ENCODE results near the gene KRTAP9-9. TPM values are rescaled to one million over a fixed set of nuclear protein-coding genes. Genes with fewer than 3 reads are reported as not detected.

The KRTAP9-9 gene
- total and polyA plus RNA-seq, 2 of the 8 experiments (the other 6 are each of a cell fraction or from before 2014, with no cell fraction given) = not detected

- Histone ChIP-seq H3K4me3 (ENCODE audit: extremely low read depth in 1 of 4, insufficient read depth in 2 of 4, low read depth in 3 of 4, low read length in 4 of 4) (no peak overlapping the region), H4K20me1 (replicated peaks in 1 of 2; ENCODE audit: control insufficient read depth in 1 of 2, insufficient read depth in 2 of 2, low read length in 2 of 2) (no peaks in the 10 kb centered on the region), H2BK120ac (replicated peaks; ENCODE audit: low read depth, low read length) (no peak overlapping the region), H3K23me2 (ENCODE audit: low read depth, low read length) (no peaks in the 10 kb centered on the region), H3K9me3 (ENCODE audit: insufficient read depth in 2 of 2, low read depth in 1 of 2, low read length in 1 of 2) (no peaks in the 10 kb centered on the region), H2BK15ac (ENCODE audit: low read length) (no peak overlapping the region), H3K56ac (replicated peaks; ENCODE audit: insufficient read length, low read depth, low read length) (no peak overlapping the region), H3K18ac (ENCODE audit: extremely low read depth, low read length) (no peak overlapping the region), H3K79me2 (ENCODE audit: control insufficient read depth in 1 of 2, insufficient read depth in 2 of 2, low read length in 2 of 2) (no peaks in the 10 kb centered on the region), H2AK5ac (ENCODE audit: low read depth, low read length) (no peak overlapping the region), H3K23ac (ENCODE audit: insufficient read length) (no peak overlapping the region), H3K79me1 (ENCODE audit: low read depth, low read length) (no peaks in the 10 kb centered on the region), H2AFZ (ENCODE audit: low read length) (no peak overlapping the region), H3K4ac (replicated peaks; ENCODE audit: insufficient read length, low read depth, low read length) (no peak overlapping the region), H3K14ac (ENCODE audit: insufficient read length) (no peak overlapping the region), H3K36me3 (ENCODE audit: control insufficient read depth in 2 of 4, insufficient read depth in 4 of 4, low read length in 3 of 4) (no peaks in the 10 kb centered on the region), H3K4me2 (ENCODE audit: insufficient read depth in 1 of 2, low read depth in 2 of 2, low read length in 2 of 2) (no peak overlapping the region), H3K27ac (ENCODE audit: low read depth, low read length) (no peak overlapping the region), H2BK12ac (ENCODE audit: low read depth, low read length) (no peak overlapping the region), H4K8ac (ENCODE audit: extremely low read depth, insufficient read depth, low read length) (no peak overlapping the region), H2BK5ac (ENCODE audit: low read depth, low read length) (no peak overlapping the region), H3K27me3 (replicated peaks in 1 of 4; ENCODE audit: control insufficient read depth in 3 of 4, extremely low read depth in 1 of 4, insufficient read depth in 3 of 4, low read length in 3 of 4) (no peaks in the 10 kb centered on the region), H4K91ac (replicated peaks; ENCODE audit: insufficient read length, low read length) (no peak overlapping the region), H4K5ac (ENCODE audit: insufficient read length, low read depth, low read length) (no peak overlapping the region), H2BK20ac (ENCODE audit: low read length) (no peak overlapping the region), H3K9ac (replicated peaks in 1 of 4; ENCODE audit: extremely low read depth in 1 of 4, low read depth in 3 of 4, low read length in 3 of 4) (no peak overlapping the region), H3K4me1 (replicated peaks in 1 of 4; ENCODE audit: control insufficient read depth in 3 of 4, insufficient read depth in 4 of 4, low read length in 3 of 4) (no peaks in the 10 kb centered on the region)
- FAIRE-seq (no peak), DNase-seq (ENCODE audit: low read depth in 1 of 2, low spot score in 2 of 2) (no peak)
- ChIA-PET POLR2A (ENCODE audit: partially characterized antibody) (no interaction called here), CTCF (ENCODE audit: partially characterized antibody) (no interaction called here)
- TF ChIP-seq TBP (IDR thresholded peaks at IDR 0.05; ENCODE audit: low read depth, low read length) (no peak), SUZ12 (IDR thresholded peaks at IDR 0.05; ENCODE audit: low read length) (no peak), GABPA (IDR thresholded peaks at IDR 0.05; ENCODE audit: borderline replicate concordance, insufficient read depth, low read length) (no peak), SP1 (IDR thresholded peaks at IDR 0.05; ENCODE audit: low read depth, low read length) (no peak)
- 92% methylated on average over 3 of the region's 3 CpGs; no CpG with 5 or more reads in 1 of the 2 experiments for WGBS, 2 experiments (ENCODE audit: extremely low coverage in 1 of 2, insufficient coverage in 1 of 2, insufficient read length in 1 of 2, insufficient replicate concordance in 2 of 2, low coverage in 1 of 2, low lambda C conversion rate in 2 of 2, missing lambda C conversion rate in 1 of 2)
These were observed 9.4 kb downstream of the KRTAP9-9 start for GRCh38 chr17:41264599-41264998.

Data from H1 (cell line).